HG02763 (cell line): ENCODE results near the gene SRPK1.
A peak's percentile ranks its signal among the peaks of the same experiment; 100 is the strongest.
"Not testable (repeated sequence)": the region's sequence is repeated elsewhere in the genome, so short reads cannot be mapped to it uniquely, and the experiment has no call there.

Source experiments
- ATAC-seq: cut with Tn5 transposase; IDR thresholded peaks from one replicate; pipeline ENCODE4 v1.9.1; 2021; ENCODE audit warnings: mild to moderate bottlenecking, moderate library complexity; ENCODE audit not compliant: unreplicated experiment

Gene SRPK1

DNA sequence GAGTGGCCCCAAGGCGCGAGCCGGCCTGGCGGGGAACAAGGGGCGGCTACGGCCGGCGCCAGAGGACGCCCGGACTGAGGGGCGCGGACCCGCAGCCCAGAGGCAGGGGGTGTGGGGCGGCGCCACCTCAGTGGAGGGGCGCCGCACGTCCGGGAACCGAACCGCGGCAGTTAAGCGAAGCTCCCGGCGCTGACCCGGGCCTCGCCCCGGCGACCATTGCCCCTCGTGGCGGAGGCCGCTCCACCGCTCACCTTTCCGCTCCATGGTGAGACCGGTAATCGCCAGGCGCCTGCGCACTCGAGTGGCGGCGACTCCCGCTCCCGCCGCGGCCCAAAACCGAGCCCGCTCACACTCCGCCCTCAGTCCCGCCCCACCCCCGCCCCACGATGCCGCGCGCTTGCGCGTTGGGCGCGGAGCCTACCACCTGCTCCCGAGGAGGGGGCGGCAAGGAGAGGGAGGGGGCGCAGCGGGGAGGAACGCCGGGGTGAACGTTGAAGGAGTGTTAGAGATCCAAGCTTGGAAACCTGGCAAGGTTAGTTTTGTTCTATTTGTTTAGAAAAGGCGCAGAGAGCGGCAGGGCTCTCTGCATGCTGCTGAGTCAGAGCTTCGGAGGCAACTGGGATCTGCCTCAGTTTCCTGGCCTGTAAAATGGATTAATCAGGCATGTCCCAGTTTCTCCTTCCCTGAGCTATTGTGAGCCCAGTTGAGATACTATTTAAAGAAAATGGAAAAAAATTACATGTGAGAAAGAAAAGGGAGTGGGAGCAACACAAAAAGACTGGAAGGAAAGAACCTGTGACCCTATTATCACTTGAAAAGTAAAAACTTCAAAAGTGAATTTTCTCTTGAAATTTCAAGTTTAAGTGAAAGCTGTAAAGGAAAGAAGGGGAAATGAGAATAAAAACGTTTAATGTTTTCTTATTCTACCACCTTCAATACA is at the start of gene SRPK1:
SRPK1 (minus strand) TSS at position 306 of the 940 bp plus-strand sequence; CDS start at position 264, 42 bp downstream.
- peak; percentile 85 for ATAC-seq

GRCh38 chr6:35970181-35970580 is 49.3 kb upstream of the SRPK1 start:
- no peak for ATAC-seq

GRCh38 chr6:35969646-35970045 is 48.7 kb upstream of the SRPK1 start:
- ATAC-seq: no peak

DNA sequence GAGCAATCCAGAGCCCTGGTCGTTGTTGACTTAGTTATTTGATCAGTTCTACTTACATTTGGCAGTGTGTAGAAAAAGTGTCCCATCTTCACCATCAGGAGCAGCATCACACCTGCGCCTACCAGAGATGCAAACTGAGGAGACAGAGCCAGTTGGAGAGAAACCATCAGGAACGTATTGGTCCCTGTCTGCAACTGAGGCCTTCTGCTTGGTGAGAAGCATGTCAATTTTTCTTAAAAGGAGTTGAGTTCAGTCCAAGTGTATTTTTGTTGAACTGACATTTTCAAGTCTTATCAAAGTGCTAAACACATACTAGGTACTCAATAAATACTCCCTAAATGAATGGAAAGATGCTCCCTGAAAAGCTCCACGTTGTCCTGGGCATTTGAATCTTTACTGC is 47.9 kb upstream of the SRPK1 start:
- no peak for ATAC-seq

- no peak for ATAC-seq
These were observed 46.3 kb upstream of the SRPK1 start for GRCh38 chr6:35967076-35967774.

GRCh38 chr6:35962779-35963560 is 42.1 kb upstream of the SRPK1 start:
- no peak for ATAC-seq

GRCh38 chr6:35960187-35960586 is 39.3 kb upstream of the SRPK1 start:
- ATAC-seq: no peak

DNA sequence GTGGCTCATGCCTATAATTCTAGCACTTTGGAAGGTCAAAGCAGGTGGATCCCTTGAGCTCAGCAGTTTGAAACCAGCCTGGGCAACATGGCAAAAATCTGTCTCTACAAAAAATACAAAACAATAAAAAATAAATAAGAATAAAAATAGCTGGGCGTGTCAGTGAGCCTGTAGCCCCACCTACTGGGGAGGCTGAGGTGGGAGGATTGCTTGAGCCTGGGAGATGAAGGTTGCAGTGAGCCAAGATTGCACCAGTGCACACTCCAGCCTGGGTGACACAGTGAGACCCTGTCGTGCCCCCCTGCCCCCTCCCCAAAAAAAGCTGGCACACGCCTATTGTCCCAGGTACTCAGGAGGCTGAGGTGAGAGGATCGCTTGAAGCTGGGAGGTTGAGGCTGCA is 35.1 kb upstream of the SRPK1 start:
- no peak for ATAC-seq

- ATAC-seq: no peak
These were observed 34.6 kb upstream of the SRPK1 start for GRCh38 chr6:35955521-35955920.

DNA sequence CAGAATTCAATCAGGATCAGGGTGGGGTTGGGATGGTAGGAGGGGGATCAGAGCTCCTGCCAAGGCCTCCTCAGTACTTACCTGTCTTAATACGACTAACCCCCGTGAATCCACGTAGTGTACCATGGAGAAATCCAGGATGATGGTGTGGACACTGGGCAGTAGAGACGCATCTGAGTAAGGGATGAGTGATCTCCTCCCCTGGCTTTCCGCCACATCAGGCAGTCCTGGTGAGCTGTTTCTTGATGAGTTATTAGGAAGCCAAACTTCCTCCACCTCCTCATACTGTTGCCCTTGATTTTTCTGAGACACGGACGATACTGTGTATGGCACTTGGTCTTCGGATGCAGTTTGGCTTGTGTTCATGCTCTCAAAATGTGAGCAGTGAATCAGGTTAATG is 34.2 kb upstream of the SRPK1 start:
- ATAC-seq: no peak

DNA sequence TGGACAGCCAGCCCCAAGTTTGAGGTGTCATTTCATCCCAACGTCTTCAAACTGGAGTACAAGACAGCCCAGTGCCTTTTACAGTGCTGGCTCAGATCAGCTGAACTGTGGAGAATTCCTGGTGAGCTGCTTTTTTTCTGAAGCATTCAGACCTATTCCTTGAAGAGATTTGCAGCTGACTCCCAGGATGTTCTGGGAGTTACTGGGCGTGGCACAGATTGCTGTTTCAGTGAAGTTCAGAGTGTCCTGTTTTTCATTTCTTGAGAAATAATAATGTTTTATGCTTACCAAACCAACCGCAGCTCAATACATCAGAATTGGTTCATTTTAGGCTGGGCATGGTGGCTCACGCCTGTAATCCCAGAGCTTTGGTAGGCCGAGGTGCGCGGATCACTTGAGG is 33.4 kb upstream of the SRPK1 start:
- no peak for ATAC-seq

DNA sequence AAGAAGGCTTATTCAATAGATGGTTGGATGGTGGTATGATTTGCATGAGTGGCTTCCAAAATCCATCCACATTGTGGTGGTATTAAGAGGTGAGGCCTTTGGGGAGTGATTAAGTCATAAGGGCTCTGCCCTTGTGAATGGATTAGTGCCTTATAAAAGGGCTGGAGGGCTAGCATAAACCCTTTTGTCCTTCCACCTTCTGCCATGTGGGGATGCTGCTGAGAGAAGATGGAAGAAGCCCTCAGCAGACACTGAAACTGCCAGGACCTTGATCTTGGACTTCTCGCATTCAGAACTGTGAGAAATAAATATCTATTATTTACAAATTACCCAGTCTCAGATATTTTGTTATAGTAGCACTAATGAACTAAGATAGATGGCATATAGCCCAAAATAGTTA is 27.8 kb upstream of the SRPK1 start:
- no peak for ATAC-seq

DNA sequence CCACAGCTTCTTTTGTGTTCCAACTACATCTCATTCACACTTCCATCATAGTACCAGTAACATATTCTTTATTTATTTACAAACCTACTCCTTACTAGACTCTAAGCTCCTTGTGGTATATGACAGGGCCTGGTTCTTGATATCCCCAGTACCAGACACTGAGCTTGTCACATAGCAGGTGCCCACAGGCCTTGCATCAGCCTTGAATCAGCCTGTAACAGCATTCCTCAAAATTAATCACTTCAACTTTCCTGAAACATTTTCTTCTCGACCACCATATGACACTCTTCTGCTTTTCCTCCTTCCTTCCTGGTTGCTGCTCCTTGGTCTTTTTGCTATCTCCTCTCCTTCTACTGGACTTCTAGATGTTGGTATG is 24.7 kb upstream of the SRPK1 start:
- ATAC-seq: no peak

GRCh38 chr6:35943390-35943789 is 22.5 kb upstream of the SRPK1 start:
- no peak for ATAC-seq

DNA sequence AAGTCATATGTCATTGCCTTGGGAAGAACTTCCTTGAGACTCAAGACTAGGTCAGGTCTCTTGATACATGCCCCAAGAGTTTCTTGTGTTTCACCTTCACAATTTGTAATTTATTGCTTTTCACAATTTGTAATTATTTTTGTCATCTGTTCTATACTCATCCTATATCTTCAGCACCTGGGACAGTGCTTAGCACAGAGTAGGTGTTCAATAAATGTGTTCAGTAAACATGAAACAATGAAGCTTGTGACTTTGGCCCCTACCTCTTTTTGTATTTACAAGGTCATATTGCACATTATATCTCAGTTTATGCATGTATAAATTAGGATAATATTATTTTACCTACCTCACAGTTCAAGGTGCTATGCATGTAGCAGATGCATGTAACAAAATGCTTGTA is 21.5 kb upstream of the SRPK1 start:
- ATAC-seq: no peak

DNA sequence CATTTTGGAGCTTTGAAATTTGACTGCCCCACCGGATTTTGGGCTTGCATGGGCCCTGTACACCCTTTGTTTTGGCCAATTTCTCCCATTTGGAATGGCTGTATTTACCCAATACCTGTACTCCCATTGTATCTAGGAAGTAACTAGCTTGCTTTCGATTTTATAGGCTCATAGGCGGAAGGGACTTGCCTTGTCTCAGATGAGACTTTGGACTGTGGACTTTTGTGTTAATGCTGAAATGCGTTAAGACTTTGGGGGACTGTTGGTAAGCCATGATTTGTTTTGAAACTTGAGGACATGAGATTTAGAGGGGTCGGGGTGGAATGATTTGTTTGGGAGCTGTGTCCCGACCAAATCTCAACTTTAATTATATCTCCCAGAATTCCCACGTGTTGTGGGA is 20.3 kb upstream of the SRPK1 start:
- ATAC-seq: not testable (repeated sequence)

DNA sequence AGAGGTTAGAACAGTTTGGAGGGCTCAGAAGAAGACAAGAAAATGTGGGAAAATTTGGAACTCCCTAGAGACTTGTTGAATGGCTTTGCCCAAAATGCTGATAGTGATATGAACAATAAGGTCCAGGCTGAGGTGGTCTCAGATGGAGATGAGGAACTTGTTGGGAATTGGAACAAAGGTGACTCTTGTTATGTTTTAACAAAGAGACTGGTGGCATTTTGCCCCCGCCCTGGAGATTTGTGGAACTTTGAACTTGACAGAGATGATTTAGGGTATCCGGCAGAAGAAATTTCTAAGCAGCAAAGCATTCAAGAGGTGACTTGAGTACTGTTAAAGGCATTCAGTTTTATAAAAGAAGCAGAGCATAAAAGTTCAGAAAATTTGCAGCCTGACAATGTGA is 19.1 kb upstream of the SRPK1 start:
- not testable (repeated sequence) for ATAC-seq

GRCh38 chr6:35939259-35939658 is 18.4 kb upstream of the SRPK1 start:
- ATAC-seq: not testable (repeated sequence)

DNA sequence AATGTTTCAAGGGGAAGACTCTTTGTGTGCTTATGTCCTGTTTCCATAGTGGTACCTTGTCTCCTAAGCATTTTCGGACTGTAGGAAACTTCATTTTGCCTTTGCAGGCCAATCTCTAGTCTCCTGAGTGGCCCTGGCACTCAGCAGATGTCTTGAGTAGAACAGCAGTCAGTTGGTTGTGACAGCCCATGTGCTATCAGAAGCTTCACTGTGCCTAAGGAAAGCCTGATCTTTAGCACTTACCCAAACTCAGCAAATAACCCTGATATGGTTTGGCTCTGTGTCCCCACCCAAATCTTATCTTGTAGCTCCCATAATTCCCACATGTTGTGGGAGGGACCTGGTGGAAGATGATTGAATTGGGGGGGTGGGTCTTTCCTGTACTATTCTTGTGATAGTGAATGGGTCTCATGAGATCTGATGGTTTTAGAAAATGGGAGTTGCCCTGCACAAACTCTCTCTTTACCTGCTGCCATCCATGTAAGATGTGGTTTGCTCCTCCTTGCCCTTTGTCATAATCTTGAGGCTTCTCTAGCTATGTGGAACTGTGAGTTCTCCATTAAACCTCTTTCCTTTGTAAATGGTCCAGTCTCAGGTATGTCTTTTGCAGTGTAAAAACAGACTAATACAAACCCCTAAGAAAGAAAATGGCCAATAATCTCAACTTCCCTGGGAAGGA is 15.9 kb upstream of the SRPK1 start:
- no peak for ATAC-seq

DNA sequence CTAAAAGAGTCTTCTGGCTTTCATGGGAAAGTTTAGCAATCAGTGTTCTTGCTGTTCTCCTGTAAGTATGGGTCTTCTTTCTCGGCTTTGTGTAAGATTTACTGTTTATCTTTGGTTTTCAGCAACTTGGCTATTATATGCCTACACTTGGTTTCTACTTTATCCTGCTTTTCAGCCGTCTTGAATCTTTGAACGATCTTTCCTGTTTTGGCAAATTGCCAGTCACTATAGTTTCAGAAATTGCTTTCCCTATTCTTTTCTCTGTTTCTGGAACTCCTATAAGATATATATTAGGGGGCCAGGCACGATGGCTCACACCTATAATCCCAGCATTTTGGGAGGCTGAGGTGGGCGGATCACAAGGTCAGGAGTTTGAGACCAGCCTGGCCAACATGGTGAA is 14.6 kb upstream of the SRPK1 start:
- ATAC-seq: no peak

- ATAC-seq: no peak
These were observed 12.9 kb upstream of the SRPK1 start for GRCh38 chr6:35933844-35934243.
